ENCODE results near the gene FMO5. TPM values are rescaled to one million over a fixed set of nuclear protein-coding genes. Genes with fewer than 3 reads are reported as not detected.

The FMO5 gene
- total RNA-seq, 1 donor from 2014 or later: not detected

DNA sequence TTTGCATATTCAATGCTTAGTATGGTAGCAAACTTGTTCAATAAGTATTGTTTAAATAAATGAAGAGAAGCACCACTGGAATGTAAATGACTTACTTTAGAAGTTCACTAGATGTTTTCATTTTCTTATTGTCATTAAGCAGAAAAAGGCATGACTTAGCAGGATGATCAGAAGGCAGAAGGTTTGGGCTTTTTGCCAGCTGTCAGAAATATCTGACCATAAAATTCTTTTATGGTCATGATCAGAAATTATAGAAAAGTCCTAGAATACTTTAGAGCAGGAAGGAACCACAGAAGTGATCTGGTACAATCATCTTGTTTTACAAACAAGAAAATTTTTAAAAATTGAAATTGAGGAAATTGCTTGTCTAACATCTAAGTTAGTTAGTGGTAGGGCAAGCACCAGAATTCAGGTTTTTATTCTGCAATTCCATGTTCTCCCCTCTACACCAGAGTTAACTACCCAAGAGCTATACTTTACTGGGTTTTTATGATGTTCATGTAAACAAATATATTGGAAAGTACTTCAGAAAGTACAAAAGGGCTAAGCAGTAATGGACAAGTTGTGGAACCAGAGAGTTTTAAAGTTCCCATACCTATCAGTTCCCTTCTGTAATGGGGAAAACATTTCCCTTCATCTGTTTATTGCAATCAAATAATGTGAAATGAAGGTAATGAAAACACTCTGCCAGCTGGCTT, 10.1 kb downstream of the FMO5 start:
- Histone ChIP-seq H3K27me3 (ENCODE audit: control insufficient read depth, insufficient read depth, low read length) (no peaks in the 10 kb centered on the region), H3K4me3 (ENCODE audit: low read depth, low read length) (no peak overlapping the region), H3K36me3 (ENCODE audit: control insufficient read depth, insufficient read depth, low read length) (no peaks in the 10 kb centered on the region)
- DNase-seq (ENCODE audit: low read depth) (no peak), FAIRE-seq (no peak)
- TF ChIP-seq, protein P1, sequence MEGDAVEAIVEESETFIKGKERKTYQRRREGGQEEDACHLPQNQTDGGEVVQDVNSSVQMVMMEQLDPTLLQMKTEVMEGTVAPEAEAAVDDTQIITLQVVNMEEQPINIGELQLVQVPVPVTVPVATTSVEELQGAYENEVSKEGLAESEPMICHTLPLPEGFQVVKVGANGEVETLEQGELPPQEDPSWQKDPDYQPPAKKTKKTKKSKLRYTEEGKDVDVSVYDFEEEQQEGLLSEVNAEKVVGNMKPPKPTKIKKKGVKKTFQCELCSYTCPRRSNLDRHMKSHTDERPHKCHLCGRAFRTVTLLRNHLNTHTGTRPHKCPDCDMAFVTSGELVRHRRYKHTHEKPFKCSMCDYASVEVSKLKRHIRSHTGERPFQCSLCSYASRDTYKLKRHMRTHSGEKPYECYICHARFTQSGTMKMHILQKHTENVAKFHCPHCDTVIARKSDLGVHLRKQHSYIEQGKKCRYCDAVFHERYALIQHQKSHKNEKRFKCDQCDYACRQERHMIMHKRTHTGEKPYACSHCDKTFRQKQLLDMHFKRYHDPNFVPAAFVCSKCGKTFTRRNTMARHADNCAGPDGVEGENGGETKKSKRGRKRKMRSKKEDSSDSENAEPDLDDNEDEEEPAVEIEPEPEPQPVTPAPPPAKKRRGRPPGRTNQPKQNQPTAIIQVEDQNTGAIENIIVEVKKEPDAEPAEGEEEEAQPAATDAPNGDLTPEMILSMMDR (IDR thresholded peaks at IDR 0.05; ENCODE audit: insufficient read depth, low read length, severe bottlenecking): no peak

DNA sequence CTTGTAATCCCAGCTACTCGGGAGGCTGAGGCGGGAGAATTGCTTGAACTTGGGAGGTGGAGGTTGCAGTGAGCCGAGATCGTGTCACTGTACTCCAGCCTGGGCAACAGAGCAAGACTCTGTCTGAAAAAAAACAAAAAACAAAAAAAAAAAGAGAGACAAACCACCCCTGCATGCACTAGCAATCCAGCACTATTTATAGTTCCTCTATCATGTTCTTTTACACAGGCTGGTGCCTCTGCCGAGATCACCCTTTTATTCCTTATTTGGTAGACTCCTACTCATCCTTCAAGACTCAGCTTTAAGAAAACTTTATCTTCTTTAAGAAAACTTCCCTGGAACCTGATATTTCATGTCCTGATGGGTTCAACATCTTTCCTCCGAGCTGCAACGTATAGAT, 10.8 kb downstream of the FMO5 start:
- TF ChIP-seq, protein P1 (IDR thresholded peaks at IDR 0.05; ENCODE audit: insufficient read depth, low read length, severe bottlenecking): no peak
- no peak for DNase-seq (ENCODE audit: low read depth)
- no peaks in the 10 kb centered on the region for H3K36me3 ChIP-seq (ENCODE audit: control insufficient read depth, insufficient read depth, low read length)

DNA sequence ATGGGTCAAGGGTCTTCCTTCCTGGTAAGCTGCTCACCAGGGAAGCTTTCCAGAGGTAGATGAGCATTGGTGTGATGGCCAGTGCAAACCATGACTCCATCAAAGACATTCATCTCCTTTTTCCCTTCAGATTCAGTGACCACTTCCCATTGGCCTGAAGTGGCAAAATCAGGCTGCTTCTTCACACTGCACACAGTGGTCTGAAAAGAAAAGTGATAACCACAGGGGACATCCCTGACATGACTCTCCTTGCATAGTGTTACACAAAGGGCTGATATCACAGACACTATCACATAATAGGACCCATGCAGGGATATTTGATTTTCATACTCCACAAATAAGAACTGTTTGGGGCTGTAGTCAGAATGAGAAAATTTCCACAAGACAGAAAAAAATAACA, 11.9 kb downstream of the FMO5 start:
- Histone ChIP-seq H3K36me3 (ENCODE audit: control insufficient read depth, insufficient read depth, low read length) (no peaks in the 10 kb centered on the region), H3K27me3 (ENCODE audit: control insufficient read depth, insufficient read depth, low read length) (no peaks in the 10 kb centered on the region), H3K4me3 (ENCODE audit: low read depth, low read length) (no peak overlapping the region)
- DNase-seq (ENCODE audit: low read depth) (no peak), FAIRE-seq (no peak)
- TF ChIP-seq, protein P1 (IDR thresholded peaks at IDR 0.05; ENCODE audit: insufficient read depth, low read length, severe bottlenecking): no peak

More for the DNA sequence above, 10.8 kb downstream of the FMO5 start:
- H3K27me3 ChIP-seq (ENCODE audit: control insufficient read depth, insufficient read depth, low read length): no peaks in the 10 kb centered on the region
- FAIRE-seq: no peak
- H3K4me3 ChIP-seq (ENCODE audit: low read depth, low read length): no peak overlapping the region

- FAIRE-seq (no peak), DNase-seq (ENCODE audit: low read depth) (no peak)
- Histone ChIP-seq H3K4me3 (ENCODE audit: low read depth, low read length) (no peak overlapping the region), H3K36me3 (ENCODE audit: control insufficient read depth, insufficient read depth, low read length) (no peaks in the 10 kb centered on the region), H3K27me3 (ENCODE audit: control insufficient read depth, insufficient read depth, low read length) (no peaks in the 10 kb centered on the region)
- TF ChIP-seq, protein P1 (IDR thresholded peaks at IDR 0.05; ENCODE audit: insufficient read depth, low read length, severe bottlenecking): no peak
These were observed 13.6 kb downstream of the FMO5 start for GRCh38 chr1:147211577-147211976.

- no peak for DNase-seq (ENCODE audit: low read depth)
- H3K4me3 ChIP-seq (ENCODE audit: low read depth, low read length): no peak overlapping the region
- no peak for FAIRE-seq
- TF ChIP-seq, protein P1 (IDR thresholded peaks at IDR 0.05; ENCODE audit: insufficient read depth, low read length, severe bottlenecking): no peak
- H3K27me3 ChIP-seq (ENCODE audit: control insufficient read depth, insufficient read depth, low read length): no peaks in the 10 kb centered on the region
- no peaks in the 10 kb centered on the region for H3K36me3 ChIP-seq (ENCODE audit: control insufficient read depth, insufficient read depth, low read length)
These were observed 14.2 kb downstream of the FMO5 start for GRCh38 chr1:147210987-147211386.
